Measurements from ENCODE around the gene MRPS30. TPM values are rescaled to one million over a fixed set of nuclear protein-coding genes. Genes with fewer than 3 reads are reported as not detected.

The MRPS30 gene
- total RNA-seq, 2 donors from 2014 or later: 29.0 to 49.0 TPM

GRCh38 chr5:44827681-44828080 lies 18.9 kb downstream of the MRPS30 start:
- no peak for ATAC-seq
- no peaks in the 10 kb centered on the region for H3K27me3 ChIP-seq
- intact Hi-C loops (cut with DNase I): no loop called here

GRCh38 chr5:44828719-44829118 lies 20.0 kb downstream of the MRPS30 start:
- Histone ChIP-seq H3K9me3 (no peaks in the 10 kb centered on the region), H3K36me3 (replicated peaks in 1 of 2; ENCODE audit: insufficient read depth in 1 of 2, low read depth in 2 of 2) (no peaks in the 10 kb centered on the region), H3K27ac (no peak overlapping the region), H3K27me3 (no peaks in the 10 kb centered on the region), H3K4me3 (no peak overlapping the region), H3K4me1 (no peaks in the 10 kb centered on the region)
- 88 to 100% methylated on average over 1 of the region's 1 CpG for WGBS, 2 donors
- ATAC-seq (no peak), DNase-seq (no peak)
- intact Hi-C loops (cut with DNase I): no loop called here
- no peak for TF ChIP-seq CTCF (IDR thresholded peaks at IDR 0.05)
- no peak for TF ChIP-seq POLR2A (IDR thresholded peaks at IDR 0.05)

More at GRCh38 chr5:44827681-44828080, 18.9 kb downstream of the MRPS30 start:
- no peak overlapping the region for H3K27ac ChIP-seq
- no peaks in the 10 kb centered on the region for H3K9me3 ChIP-seq
- H3K4me3 ChIP-seq: no peak overlapping the region
- WGBS, 2 donors: 83 to 87% methylated on average over 3 of the region's 3 CpGs
- no peak for DNase-seq
- no peak for TF ChIP-seq CTCF (IDR thresholded peaks at IDR 0.05)
- TF ChIP-seq POLR2A (IDR thresholded peaks at IDR 0.05): no peak
- no peaks in the 10 kb centered on the region for H3K36me3 ChIP-seq (replicated peaks in 1 of 2; ENCODE audit: insufficient read depth in 1 of 2, low read depth in 2 of 2)
- no peaks in the 10 kb centered on the region for H3K4me1 ChIP-seq

- H3K4me1 ChIP-seq: no peaks in the 10 kb centered on the region
These were observed 22.2 kb downstream of the MRPS30 start for GRCh38 chr5:44830951-44831350.

GRCh38 chr5:44833249-44833648 lies 24.5 kb downstream of the MRPS30 start:
- no peak for DNase-seq
- Histone ChIP-seq H3K4me3 (no peak overlapping the region), H3K9me3 (no peaks in the 10 kb centered on the region), H3K4me1 (no peaks in the 10 kb centered on the region), H3K27ac (no peak overlapping the region), H3K27me3 (no peaks in the 10 kb centered on the region), H3K36me3 (replicated peaks in 1 of 2; ENCODE audit: insufficient read depth in 1 of 2, low read depth in 2 of 2) (no peaks in the 10 kb centered on the region)
- 89 to 100% methylated on average over 1 of the region's 1 CpG for WGBS, 2 donors
- TF ChIP-seq POLR2A (IDR thresholded peaks at IDR 0.05) (no peak), CTCF (IDR thresholded peaks at IDR 0.05) (no peak)
- intact Hi-C loops (cut with DNase I): no loop called here
- ATAC-seq: no peak

More at GRCh38 chr5:44830951-44831350, 22.2 kb downstream of the MRPS30 start:
- no peak for DNase-seq
- intact Hi-C loops (cut with DNase I): no loop called here
- no peak overlapping the region for H3K27ac ChIP-seq
- no peak overlapping the region for H3K4me3 ChIP-seq
- WGBS, 2 donors: 89 to 91% methylated on average over 1 of the region's 1 CpG
- H3K9me3 ChIP-seq: no peaks in the 10 kb centered on the region
- TF ChIP-seq CTCF (IDR thresholded peaks at IDR 0.05) (no peak), POLR2A (IDR thresholded peaks at IDR 0.05) (no peak)
- H3K36me3 ChIP-seq (replicated peaks in 1 of 2; ENCODE audit: insufficient read depth in 1 of 2, low read depth in 2 of 2): no peaks in the 10 kb centered on the region
- ATAC-seq: no peak
- no peaks in the 10 kb centered on the region for H3K27me3 ChIP-seq

GRCh38 chr5:44835693-44836092 lies 26.9 kb downstream of the MRPS30 start:
- Histone ChIP-seq H3K9me3 (peaks cover 0 to 8% (median 0%) of the 10 kb centered on the region in 3 donors), H3K27me3 (no peaks in the 10 kb centered on the region), H3K4me3 (no peak overlapping the region), H3K4me1 (no peaks in the 10 kb centered on the region), H3K36me3 (replicated peaks in 1 of 2; ENCODE audit: insufficient read depth in 1 of 2, low read depth in 2 of 2) (no peaks in the 10 kb centered on the region), H3K27ac (no peak overlapping the region)
- 97 to 98% methylated on average over 3 of the region's 3 CpGs for WGBS, 2 donors
- intact Hi-C loops (cut with DNase I): no loop called here
- ATAC-seq (no peak), DNase-seq (no peak)
- TF ChIP-seq POLR2A (IDR thresholded peaks at IDR 0.05) (no peak), CTCF (IDR thresholded peaks at IDR 0.05) (no peak)
